ENCODE data around the gene CRACR2A. TPM values are rescaled to one million over a fixed set of nuclear protein-coding genes. Genes with fewer than 3 reads are reported as not detected.

Gene CRACR2A
- total and polyA plus RNA-seq, 2 of the 4 experiments (the other 2 are of a cell fraction) = 0.54 to 0.60 TPM

DNA sequence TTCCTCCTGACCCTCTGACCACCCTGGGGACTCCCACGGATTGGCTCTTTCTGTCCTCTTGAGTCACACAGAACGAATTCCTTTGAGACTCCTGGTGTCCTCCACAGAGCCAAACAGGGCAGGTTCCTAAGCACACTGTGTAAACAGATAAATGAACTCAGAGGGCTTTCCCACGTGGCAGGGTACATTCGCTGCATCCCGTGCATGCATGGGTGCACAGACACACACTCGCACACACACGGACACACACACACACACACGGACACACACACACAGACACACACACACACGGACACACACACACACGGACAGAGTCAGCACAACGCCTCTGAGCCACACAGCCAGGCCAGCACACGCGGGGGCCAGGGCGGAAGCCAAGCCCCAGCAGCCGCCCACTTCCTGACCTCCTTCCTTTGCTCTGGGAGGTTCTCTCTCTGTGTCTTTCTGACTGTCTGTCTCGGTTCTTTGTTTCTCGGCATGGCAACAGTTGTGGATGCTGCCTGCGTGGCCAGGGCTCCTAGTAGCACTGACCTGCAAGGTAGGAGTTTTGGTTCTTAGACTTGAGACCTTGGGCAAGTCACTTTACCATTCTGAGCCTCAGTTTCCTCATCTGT, 706 bp downstream of the CRACR2A start:
- Histone ChIP-seq H2BK120ac (ENCODE audit: low read depth, low read length) (no peak overlapping the region), H3K9me3 (ENCODE audit: control insufficient read depth, insufficient read depth, low read length) (no peaks in the 10 kb centered on the region), H2BK15ac (ENCODE audit: low read depth, low read length) (no peak overlapping the region), H3K27ac (ENCODE audit: insufficient read depth, low read length) (no peak overlapping the region), H2AK5ac (ENCODE audit: low read depth, low read length) (no peak overlapping the region), H3K18ac (ENCODE audit: low read depth, low read length) (no peak overlapping the region), H3K4me2 (ENCODE audit: low read depth, low read length) (no peak overlapping the region; the same call in 1 of the 2 replicates), H3K4ac (ENCODE audit: low read depth, low read length) (no peak overlapping the region), H4K8ac (ENCODE audit: low read depth in 2 of 2, low read length in 2 of 2) (no peak overlapping the region), H3K4me3 (ENCODE audit: insufficient read depth, low read depth, low read length) (no peak overlapping the region), H3K14ac (replicated peaks; ENCODE audit: low read depth, low read length) (no peak overlapping the region), H3K36me3 (ENCODE audit: control insufficient read depth, insufficient read depth, low read length) (no peaks in the 10 kb centered on the region), H3K23ac (ENCODE audit: low read depth, low read length) (no peak overlapping the region), H4K5ac (ENCODE audit: low read depth, low read length) (no peak overlapping the region), H2AFZ (replicated peaks; ENCODE audit: low read length, poor library complexity) (no peak overlapping the region), H4K20me1 (ENCODE audit: insufficient read depth, low read length) (no peaks in the 10 kb centered on the region; the same call in 1 of the 2 replicates), H3K27me3 (ENCODE audit: control insufficient read depth, insufficient read depth, low read length) (peaks cover 24% of the 10 kb centered on the region), H3K56ac (ENCODE audit: extremely low read depth, insufficient read depth, low read length) (no peak overlapping the region), H2AK9ac (replicated peaks; ENCODE audit: low read depth, low read length, poor library complexity) (no peak overlapping the region), H4K91ac (ENCODE audit: insufficient read depth, low read depth, low read length) (no peak overlapping the region), H3K4me1 (ENCODE audit: control insufficient read depth, insufficient read depth, low read length) (no peaks in the 10 kb centered on the region), H3K9ac (ENCODE audit: low read depth, low read length) (no peak overlapping the region), H3K9me1 (ENCODE audit: insufficient read depth, low read length) (no peaks in the 10 kb centered on the region), H2BK5ac (ENCODE audit: low read depth, low read length, poor library complexity, severe bottlenecking) (no peak overlapping the region), H2BK20ac (ENCODE audit: low read depth, low read length) (no peak overlapping the region), H3K79me1 (ENCODE audit: low read depth in 1 of 2, low read length in 2 of 2) (no peaks in the 10 kb centered on the region)
- in situ Hi-C loops (cut with MboI; ENCODE audit: low sequenced_read_pairs) (no loop called here), intact Hi-C loops (cut with micrococcal nuclease) (no loop called here), dilution Hi-C loops (cut with HindIII; ENCODE audit: low sequenced_read_pairs, unreplicated experiment) (no loop called here)
- no peak for ATAC-seq (ENCODE audit: low read depth)
- no TSS peak for BruUV-seq (replicated peaks)
- POLR2A ChIA-PET (ENCODE audit: unreplicated experiment) = no interaction called here
- WGBS, 2 experiments (ENCODE audit: extremely low coverage in 2 of 2, insufficient read length in 1 of 2) = 17% methylated on average over 1 of the region's 18 CpGs; no CpG with 5 or more reads in 1 of the 2 experiments
- DNase-seq = no peak
- TF ChIP-seq USF2 (IDR thresholded peaks at IDR 0.05; ENCODE audit: low read depth, low read length) (no peak), FOS (IDR thresholded peaks at IDR 0.05; ENCODE audit: low read depth, low read length) (no peak), CHD1 (IDR thresholded peaks at IDR 0.05; ENCODE audit: low read depth, low read length) (no peak), POLR2A (IDR thresholded peaks at IDR 0.05; ENCODE audit: low read depth, low read length) (no peak), NFE2L2 (IDR thresholded peaks at IDR 0.05; ENCODE audit: low read depth, low read length) (no peak), SMC3 (IDR thresholded peaks at IDR 0.05; ENCODE audit: low read depth, low read length) (no peak), RCOR1 (IDR thresholded peaks at IDR 0.05; ENCODE audit: insufficient replicate concordance, low read length) (no peak), CEBPB (IDR thresholded peaks at IDR 0.05; ENCODE audit: low read depth, low read length) (no peak), RFX5 (IDR thresholded peaks at IDR 0.05; ENCODE audit: low read depth, low read length) (no peak), MXI1 (IDR thresholded peaks at IDR 0.05; ENCODE audit: borderline replicate concordance, low read depth, low read length) (no peak), MAFK (IDR thresholded peaks at IDR 0.05; ENCODE audit: low read depth, low read length) (no peak), ELK1 (IDR thresholded peaks at IDR 0.05; ENCODE audit: borderline replicate concordance, low read depth, low read length) (no peak), BHLHE40 (IDR thresholded peaks at IDR 0.05; ENCODE audit: low read depth, low read length) (no peak), MAZ (IDR thresholded peaks at IDR 0.05; ENCODE audit: borderline replicate concordance, low read depth, low read length) (no peak), CTCF (conservative IDR thresholded peaks at IDR 0.05; ENCODE audit: low read depth, low read length) (no peak), RAD21 (IDR thresholded peaks at IDR 0.05; ENCODE audit: low read length) (no peak)
- CTCF ChIA-PET = interaction anchor here (0.7 kb wide), 1 partner anchor 49 kb away, joined by 3 read pairs; no protein-coding TSS in a partner anchor

Data from IMR-90 (cell line).